ENCODE data around the gene LTA. TPM values are rescaled to one million over a fixed set of nuclear protein-coding genes. Genes with fewer than 3 reads are reported as not detected.
"Not testable (repeated sequence)": the region's sequence is repeated elsewhere in the genome, so short reads cannot be mapped to it uniquely, and the experiment has no call there.

The LTA gene
- total RNA-seq, 1 donor from 2014 or later: not detected

- no peak for DNase-seq (ENCODE audit: low spot score)
These were observed 14.7 kb downstream of the LTA start for GRCh38 chr6:31586599-31587281.

- DNase-seq (ENCODE audit: low spot score): no peak
These were observed 16.0 kb downstream of the LTA start for GRCh38 chr6:31587791-31588777.

DNA sequence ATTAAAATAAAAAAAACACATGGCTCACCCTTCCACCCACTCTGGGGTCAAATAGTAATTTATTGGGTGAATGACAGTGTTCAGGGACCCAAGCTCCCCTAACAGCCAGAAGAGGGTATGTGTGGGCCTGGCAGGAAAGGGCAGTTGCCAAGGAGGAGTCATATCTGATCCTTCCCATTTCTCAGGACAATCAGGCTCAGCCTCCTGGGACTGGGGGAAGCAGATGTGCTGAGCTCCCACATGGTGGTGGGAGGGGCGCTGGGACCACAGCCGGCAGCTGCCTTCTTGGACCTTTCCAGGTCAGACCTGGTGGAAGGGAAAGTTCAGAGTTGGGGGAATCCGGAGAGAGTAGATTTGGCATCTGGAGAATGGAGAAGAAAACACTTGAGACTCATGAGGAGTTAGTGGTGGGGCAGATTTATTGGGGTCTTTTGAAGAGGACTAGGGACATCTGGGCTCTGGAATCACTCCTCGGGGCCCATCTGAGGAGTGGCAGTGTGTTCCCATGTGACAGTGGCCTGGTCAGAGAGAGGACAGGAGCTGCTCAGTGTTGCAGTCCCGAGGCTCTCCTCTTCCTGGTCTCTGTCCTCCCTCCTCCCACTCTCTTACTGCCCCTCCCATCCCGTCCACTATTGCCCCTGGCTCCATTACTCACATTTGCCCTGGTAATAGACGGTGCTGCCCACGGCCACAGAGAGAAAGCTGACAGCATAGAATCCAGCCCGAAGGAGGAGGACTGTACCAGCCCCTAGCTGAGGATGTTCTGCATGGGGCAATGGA lies 17.0 kb downstream of the LTA start:
- no peak for DNase-seq (ENCODE audit: low spot score)

GRCh38 chr6:31590691-31591090 lies 18.6 kb downstream of the LTA start:
- not testable (repeated sequence) for DNase-seq (ENCODE audit: low spot score)

DNA sequence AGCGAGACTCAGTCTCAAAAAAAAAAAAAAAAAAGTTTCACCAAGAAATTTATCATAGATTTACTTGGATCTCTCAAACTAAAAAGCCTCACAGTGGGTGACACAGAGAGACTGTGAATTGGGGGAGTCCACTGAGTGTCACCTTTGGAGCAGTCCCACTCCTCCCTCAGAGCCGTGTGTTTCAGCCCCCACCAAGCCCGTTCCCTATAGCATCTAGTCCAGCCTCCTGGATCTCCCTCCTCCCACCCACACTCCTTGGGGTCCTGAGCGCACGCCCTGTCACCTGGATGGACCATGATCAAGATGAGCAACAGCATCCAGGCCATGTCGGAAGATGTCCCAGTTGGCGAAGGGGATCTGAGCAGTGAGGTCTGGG lies 20.3 kb downstream of the LTA start:
- DNase-seq (ENCODE audit: low spot score): no peak

- no peak for DNase-seq (ENCODE audit: low spot score)
These were observed 24.9 kb downstream of the LTA start for GRCh38 chr6:31597006-31597405.

DNA sequence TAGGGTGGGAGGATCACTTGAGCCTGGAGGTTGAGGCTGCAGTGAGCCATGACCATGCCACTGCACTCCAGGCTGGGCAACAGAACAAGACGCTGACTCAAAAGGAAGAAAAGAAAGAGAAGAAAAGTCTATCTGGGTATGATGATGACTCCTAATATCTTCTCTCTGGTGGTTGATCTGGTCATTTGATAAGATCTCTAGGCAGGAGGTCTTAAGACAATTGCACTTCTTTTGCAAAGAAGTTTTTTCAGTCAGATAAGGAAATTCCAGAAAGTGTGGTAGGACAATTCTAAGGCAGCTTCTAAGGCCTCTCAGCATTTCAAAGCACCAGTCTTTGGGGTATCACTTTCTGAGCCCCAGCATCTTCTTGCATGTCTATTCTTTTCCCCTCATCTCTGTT lies 35.2 kb downstream of the LTA start:
- DNase-seq (ENCODE audit: low spot score): no peak

- DNase-seq (ENCODE audit: low spot score): no peak
These were observed 37.7 kb downstream of the LTA start for GRCh38 chr6:31609519-31610406.

GRCh38 chr6:31610968-31611367 lies 38.9 kb downstream of the LTA start:
- no peak for DNase-seq (ENCODE audit: low spot score)

DNA sequence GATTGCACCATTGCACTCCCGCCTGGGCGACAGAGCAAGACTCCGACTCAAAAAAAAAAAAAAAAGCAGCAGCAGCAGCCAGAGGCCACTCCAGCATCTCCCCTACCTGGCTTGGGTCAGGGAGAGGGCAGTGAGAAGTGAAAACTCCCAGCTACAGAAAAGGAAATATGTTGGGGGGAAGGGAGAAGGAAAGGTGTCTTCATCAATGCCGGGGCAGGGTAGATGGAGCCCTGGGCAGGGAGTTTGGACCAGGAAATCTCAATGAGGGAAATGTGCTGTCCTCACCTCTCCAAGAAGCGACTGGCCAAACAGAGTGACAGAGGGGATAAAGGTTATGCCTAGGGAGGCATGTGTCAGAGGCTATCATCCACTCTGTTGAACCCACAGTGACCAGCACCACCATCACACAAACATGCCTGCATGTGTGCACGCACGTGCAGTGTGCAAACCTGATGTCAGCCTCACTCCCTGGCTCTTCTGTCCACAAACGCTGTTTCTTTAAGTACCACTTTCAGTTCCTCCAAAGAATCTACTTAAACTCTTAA lies 42.1 kb downstream of the LTA start:
- no peak for DNase-seq (ENCODE audit: low spot score)

DNA sequence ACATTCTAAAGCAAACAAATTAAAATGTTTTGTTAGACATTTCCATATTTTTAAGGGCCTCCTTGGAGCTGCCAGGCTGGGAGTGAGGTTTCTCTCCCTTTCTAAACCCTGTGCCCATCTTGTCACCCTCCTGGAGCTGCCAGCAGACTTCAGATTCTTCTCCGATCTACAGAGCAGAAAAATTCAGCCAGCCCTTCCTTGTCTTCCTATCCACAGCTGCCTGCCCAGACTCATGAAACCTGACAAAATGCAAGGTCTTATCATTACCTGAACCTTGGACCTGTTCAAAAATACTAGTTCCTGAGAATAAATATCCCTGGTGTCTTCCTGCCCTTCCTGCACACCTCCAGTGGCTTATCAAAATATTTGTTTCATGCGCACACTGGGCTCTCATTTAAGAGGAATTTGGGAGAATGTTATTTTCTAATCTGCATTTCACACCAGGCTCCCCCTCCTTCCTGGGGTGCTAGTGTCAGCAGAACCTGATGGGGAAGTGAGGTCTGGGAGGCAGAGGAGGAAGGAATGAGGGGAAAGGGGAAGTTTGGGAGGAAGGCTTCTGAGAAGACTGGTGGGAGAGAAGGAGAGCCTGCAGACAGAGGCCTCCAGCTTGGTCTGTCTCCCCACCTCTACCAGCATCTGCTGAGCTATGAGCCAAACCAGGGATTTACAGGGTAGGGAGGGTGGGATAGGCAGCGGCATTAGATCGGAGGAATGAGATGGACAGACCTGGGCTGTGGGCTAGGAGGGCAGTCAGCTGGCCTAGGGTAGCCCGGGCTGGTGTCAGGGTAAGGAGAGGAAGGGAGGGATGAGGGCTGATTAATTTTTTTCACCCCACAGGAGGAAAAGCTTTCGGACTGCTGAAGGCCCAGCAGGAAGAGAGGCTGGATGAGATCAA lies 42.8 kb downstream of the LTA start, which contains the start of gene AIF1:
AIF1 (plus strand) TSS at position 551 of the 895 bp plus-strand sequence; CDS start at position 647, 96 bp downstream.
- peak; percentile 25 for DNase-seq (ENCODE audit: low spot score)

- no peak for DNase-seq (ENCODE audit: low spot score)
These were observed 43.7 kb downstream of the LTA start for GRCh38 chr6:31615748-31616147.

- no peak for DNase-seq (ENCODE audit: low spot score)
These were observed 44.9 kb downstream of the LTA start for GRCh38 chr6:31617010-31617409.

DNA sequence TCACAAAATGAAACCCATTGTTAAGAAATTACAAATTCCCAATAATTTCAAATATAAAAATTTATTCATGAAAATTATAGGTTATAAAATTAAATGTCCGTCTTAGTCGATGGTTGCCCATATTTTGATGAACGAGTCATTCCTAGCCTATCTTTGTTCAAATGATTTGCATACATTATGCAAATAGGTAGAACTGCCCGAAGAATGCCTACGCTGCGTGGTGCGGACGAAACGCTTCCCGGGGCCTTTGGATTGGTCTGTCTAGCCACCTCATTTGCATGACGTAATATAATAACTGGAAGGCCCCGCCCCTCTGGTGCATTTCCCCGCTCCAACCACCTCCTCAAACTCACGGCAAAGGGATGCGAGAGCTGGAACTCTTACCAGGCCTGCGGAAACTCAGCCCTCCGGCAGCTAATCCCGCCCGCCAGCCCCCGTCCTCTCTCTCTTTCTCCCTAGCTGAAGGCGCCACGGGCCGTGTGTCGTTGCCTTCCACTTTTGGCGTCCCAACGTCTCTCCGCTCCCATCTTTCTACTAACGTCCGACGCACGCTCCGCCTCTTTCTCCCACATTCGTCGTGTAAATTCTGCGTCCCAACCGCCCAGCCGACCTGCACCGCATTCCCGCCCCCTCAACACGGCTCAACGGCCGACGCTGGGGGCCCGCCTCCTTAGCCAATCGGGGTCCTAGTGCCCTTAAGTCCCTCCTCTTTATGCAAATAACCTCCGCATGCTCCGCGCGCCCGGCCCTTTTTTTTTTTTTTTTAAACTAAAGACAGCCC lies 47.9 kb downstream of the LTA start:
- peak; percentile 100 for DNase-seq (ENCODE audit: low spot score)

- DNase-seq (ENCODE audit: low spot score): no peak
These were observed 48.7 kb downstream of the LTA start, which contains the start of gene PRRC2A for GRCh38 chr6:31620586-31621319. Gene PRRC2A, plus strand, starts transcription at chr6:31620715. Its CDS starts 2,075 bp downstream, at chr6:31622790.

- DNase-seq (ENCODE audit: low spot score): peak; percentile 21
These were observed 49.3 kb downstream of the LTA start for GRCh38 chr6:31621320-31621939.

GRCh38 chr6:31621991-31622390 lies 49.9 kb downstream of the LTA start:
- peak; percentile 40 for DNase-seq (ENCODE audit: low spot score)

Data from umbilical cord (tissue), 2 donors.